ENCODE data around the gene ELAVL3.
"Not testable (repeated sequence)": the region's sequence is repeated elsewhere in the genome, so short reads cannot be mapped to it uniquely, and the experiment has no call there.

Gene ELAVL3

DNA sequence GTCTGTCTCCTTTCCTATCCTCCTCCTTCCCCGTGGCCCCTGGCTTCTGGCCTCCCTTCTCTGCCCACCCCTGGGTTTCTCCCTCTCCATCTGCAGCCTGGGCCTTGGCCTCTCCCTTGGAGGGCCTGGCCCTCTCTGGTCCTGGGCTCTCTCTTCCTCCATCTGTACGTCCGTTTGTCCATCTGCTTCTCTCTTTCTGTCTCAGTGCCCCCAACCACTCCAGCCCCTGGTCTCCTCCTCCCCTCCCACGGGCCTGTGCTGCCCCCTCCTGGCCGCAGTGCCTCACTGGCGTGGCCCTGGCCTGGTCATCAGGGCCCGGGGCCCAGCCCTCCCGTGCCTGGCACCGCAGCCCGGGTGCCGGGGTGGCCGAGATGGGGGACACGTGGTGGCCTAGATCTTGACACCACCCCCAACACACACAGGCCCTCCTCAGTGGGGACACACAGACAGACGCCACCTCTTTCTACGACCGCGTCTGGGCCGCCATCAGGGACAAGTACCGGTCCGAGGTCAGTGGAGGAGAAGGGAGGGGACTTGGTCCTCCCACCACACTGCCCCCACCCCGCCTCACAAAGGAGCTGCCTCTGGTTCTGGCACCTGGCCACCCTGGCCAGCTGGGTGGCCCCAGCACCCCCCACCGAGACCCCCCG, 34.1 kb downstream of the ELAVL3 start:
- Mint-ChIP-seq H3K4me1 (no peaks in the 10 kb centered on the region), H3K4me3 (no peak overlapping the region), H3K27ac (no peak overlapping the region), H3K9me3 (no peaks in the 10 kb centered on the region), H3K27me3 (no peaks in the 10 kb centered on the region), H3K36me3 (ENCODE audit: low read depth) (peaks cover 10% of the 10 kb centered on the region)
- DNase-seq (peak; percentile 60), ATAC-seq (no peak)

DNA sequence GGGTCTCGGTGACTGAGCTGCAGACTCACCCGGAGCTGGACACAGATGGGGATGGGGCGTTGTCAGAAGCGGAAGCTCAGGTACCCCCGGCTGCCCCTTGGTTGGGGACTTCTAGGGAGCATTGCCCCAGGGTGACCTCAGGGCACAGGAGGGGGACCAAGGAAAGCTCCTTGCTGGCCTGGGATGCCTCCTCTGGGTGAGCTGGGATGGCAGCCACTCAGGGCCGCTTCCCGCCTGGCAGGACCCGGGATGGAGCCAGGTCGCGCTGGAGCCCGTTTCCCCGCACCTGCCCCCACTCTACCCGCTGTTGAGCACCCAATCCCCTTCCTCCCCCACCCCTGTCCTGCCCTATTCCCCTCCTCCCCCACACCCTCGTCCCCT, 34.6 kb downstream of the ELAVL3 start:
- Mint-ChIP-seq H3K27me3 (no peaks in the 10 kb centered on the region), H3K4me1 (no peaks in the 10 kb centered on the region), H3K4me3 (no peak overlapping the region), H3K36me3 (ENCODE audit: low read depth) (peaks cover 13% of the 10 kb centered on the region), H3K9me3 (no peaks in the 10 kb centered on the region), H3K27ac (no peak overlapping the region)
- ATAC-seq (no peak), DNase-seq (no peak)

DNA sequence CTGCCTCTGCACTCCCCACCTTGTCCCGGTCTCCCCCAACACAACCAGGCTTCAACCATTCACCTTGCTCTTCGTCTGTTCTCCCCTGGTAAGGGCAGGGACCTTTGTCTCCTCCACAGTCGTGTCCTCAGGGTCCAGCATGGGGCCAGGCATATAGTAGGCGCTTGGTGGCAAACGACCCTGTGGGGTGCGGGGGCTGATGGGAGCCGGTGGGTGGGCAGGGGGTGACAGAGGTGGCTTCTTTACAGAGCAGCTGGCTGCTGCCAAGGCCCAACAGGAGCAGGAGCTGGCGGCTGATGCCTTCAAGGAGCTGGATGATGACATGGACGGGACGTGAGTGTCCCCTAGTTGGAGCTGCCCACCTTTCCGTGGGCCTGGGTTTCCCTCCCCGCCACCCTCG, 35.7 kb downstream of the ELAVL3 start:
- no peak overlapping the region for H3K27ac Mint-ChIP-seq
- H3K4me3 Mint-ChIP-seq: no peak overlapping the region
- peaks cover 23% of the 10 kb centered on the region for H3K36me3 Mint-ChIP-seq (ENCODE audit: low read depth)
- DNase-seq (no peak), ATAC-seq (no peak)
- no peaks in the 10 kb centered on the region for H3K27me3 Mint-ChIP-seq
- H3K9me3 Mint-ChIP-seq: no peaks in the 10 kb centered on the region
- H3K4me1 Mint-ChIP-seq: peaks cover 3% of the 10 kb centered on the region

DNA sequence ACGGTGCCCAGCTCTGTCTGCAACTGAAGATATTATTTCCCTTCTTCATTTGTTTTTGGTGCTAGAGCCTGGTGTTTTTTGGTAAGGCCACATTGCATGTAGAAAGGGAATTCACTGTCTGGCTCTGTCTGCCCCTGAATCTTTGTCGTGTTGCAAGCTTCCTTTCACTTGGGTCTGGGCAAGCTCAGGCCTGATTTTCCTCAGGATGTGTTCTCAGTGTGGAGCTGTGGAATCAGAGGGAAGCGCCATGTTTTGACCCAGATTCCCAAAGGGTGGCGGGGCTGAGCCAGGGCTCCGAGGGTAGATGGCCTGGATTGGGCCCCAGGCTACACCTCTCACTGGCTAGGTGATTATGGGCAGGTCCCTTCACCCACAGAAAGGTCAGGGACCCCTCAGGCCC, 36.8 kb downstream of the ELAVL3 start:
- no peak for DNase-seq
- no peaks in the 10 kb centered on the region for H3K27me3 Mint-ChIP-seq
- peaks cover 3% of the 10 kb centered on the region for H3K4me1 Mint-ChIP-seq
- ATAC-seq: no peak
- peaks cover 24% of the 10 kb centered on the region for H3K36me3 Mint-ChIP-seq (ENCODE audit: low read depth)
- no peak overlapping the region for H3K27ac Mint-ChIP-seq
- H3K4me3 Mint-ChIP-seq: no peak overlapping the region
- no peaks in the 10 kb centered on the region for H3K9me3 Mint-ChIP-seq

DNA sequence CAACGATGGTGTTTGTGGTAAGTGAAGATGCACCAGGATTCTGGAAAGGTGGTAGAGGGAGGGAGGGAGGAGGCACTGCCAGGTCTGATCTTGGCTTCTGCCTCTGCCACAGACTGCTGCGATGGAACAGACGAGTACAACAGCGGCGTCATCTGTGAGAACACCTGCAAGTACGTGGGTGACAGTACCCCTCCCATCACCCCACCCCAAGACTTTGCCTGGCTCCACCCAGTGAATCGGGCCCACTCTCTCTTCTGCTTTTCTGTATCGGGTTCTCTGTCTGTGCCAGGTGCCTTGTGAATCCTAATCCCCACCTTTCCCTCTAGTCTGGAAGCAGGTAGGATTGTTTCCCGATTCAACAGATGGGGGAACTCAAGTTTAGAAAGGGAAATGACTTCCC, 42.9 kb downstream of the ELAVL3 start:
- no peak for ATAC-seq

DNA sequence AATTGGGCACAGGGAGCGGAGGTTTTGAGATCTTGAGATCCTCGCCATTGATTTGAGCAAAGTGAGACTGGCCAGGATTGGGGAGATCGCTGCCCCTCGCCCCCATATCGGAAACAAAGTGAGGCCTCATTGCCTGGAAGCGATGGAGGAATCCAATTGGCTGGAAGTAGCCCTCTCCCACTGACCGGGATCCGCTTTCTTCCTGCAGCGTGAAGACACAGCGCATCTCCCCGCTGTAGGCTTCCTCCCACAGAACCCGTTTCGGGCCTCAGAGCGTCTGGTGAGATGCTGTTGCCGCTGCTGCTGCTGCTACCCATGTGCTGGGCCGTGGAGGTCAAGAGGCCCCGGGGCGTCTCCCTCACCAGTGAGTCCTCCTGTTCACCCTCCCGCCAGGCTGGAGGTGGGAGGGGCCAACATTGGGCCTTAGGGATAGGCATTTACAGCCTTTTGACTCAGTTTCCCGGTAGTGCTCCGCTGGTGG, 45.0 kb downstream of the ELAVL3 start:
- peak overlapping the region; percentile 99 for H3K4me3 Mint-ChIP-seq
- H3K4me1 Mint-ChIP-seq: peaks cover 31% of the 10 kb centered on the region
- peak overlapping the region; percentile 97 for H3K27ac Mint-ChIP-seq
- H3K27me3 Mint-ChIP-seq: peaks cover 3% of the 10 kb centered on the region
- no peaks in the 10 kb centered on the region for H3K9me3 Mint-ChIP-seq
- DNase-seq: peak; percentile 29
- no peak for ATAC-seq
- peaks cover 26% of the 10 kb centered on the region for H3K36me3 Mint-ChIP-seq (ENCODE audit: low read depth)

More for the DNA sequence above, 42.9 kb downstream of the ELAVL3 start:
- DNase-seq: no peak
- no peak overlapping the region for H3K27ac Mint-ChIP-seq
- H3K4me3 Mint-ChIP-seq: peak overlapping the region; percentile 43
- peaks cover 39% of the 10 kb centered on the region for H3K36me3 Mint-ChIP-seq (ENCODE audit: low read depth)
- H3K27me3 Mint-ChIP-seq: peaks cover 3% of the 10 kb centered on the region
- H3K4me1 Mint-ChIP-seq: peaks cover 32% of the 10 kb centered on the region
- no peaks in the 10 kb centered on the region for H3K9me3 Mint-ChIP-seq

DNA sequence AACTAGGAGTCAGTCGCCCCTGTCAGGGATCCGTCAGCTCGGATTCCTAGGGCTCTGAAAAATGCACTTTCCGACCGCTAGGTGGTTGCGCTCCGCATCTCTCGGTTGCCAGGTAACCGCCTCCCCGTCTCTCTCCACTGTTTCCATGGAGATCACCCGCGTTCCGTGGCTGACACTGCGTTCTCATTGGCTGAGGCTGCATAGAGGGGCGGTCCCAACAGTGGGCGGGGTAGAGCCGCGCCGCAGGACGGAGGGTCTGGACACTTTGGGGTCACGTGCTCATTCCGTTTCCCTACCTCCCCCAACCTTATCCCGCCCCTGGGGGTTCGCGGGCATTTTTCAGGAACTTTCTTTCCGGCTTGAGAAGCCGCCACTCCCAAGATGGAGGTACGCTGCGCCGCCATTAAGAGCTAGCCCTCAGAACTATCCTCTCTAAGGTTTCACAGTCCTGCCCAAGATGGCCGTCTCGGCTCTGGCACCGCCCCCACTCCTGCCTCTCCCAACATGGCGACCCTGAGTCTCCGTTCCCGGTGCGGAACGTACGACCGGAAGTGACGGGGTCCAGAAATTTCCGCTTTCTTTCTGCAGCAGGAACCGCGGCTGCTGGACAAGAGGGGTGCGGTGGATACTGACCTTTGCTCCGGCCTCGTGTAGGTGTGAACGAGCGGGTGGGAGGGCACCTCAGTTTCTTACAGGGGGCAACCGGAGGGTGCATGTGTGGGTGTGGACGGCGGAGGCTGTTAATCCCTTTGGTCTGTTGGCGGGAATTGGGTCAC, 45.6 kb downstream of the ELAVL3 start, which contains the start of the genes ODAD3 and PRKCSH:
ODAD3 (minus strand) TSS at position 65 of the 776 bp plus-strand sequence. CDS start 105 bp downstream, outside the sequence.
PRKCSH (plus strand) TSS at position 579 of the 776 bp plus-strand sequence. CDS start 483 bp downstream, outside the sequence.
- peak within 1 kb of the TSS; percentile 97 for H3K27ac Mint-ChIP-seq
- H3K36me3 Mint-ChIP-seq (ENCODE audit: low read depth): peaks cover 20% of the 10 kb centered on the region
- DNase-seq: peak; percentile 98
- H3K27me3 Mint-ChIP-seq: peaks cover 5% of the 10 kb centered on the region
- no peaks in the 10 kb centered on the region for H3K9me3 Mint-ChIP-seq
- H3K4me3 Mint-ChIP-seq: peak within 1 kb of the TSS; percentile 99
- peaks cover 29% of the 10 kb centered on the region for H3K4me1 Mint-ChIP-seq
- ATAC-seq: peak; percentile 94

DNA sequence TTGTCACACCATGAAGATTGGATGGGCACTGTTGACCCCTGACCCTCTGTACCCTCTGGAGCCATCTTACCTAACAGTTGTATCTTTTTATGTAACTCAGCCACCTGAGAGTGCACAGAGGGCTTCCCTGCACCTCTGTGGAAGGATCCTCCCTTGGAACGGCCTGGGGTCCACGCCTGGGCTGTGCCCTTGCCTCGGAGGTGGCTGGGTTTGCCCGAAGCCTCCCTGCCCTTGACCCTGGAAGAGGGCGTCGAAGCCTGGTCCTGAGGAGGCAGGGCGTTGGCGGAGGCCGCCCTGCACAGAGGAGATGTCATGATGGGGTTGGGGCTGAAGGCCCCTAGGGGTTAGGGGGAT, 46.2 kb downstream of the ELAVL3 start:
- H3K4me3 Mint-ChIP-seq: peak overlapping the region; percentile 99
- peaks cover 19% of the 10 kb centered on the region for H3K36me3 Mint-ChIP-seq (ENCODE audit: low read depth)
- DNase-seq (no peak), ATAC-seq (peak; percentile 14)
- H3K27ac Mint-ChIP-seq: peak overlapping the region; percentile 97
- H3K27me3 Mint-ChIP-seq: peaks cover 6% of the 10 kb centered on the region
- no peaks in the 10 kb centered on the region for H3K9me3 Mint-ChIP-seq
- H3K4me1 Mint-ChIP-seq: peaks cover 29% of the 10 kb centered on the region

DNA sequence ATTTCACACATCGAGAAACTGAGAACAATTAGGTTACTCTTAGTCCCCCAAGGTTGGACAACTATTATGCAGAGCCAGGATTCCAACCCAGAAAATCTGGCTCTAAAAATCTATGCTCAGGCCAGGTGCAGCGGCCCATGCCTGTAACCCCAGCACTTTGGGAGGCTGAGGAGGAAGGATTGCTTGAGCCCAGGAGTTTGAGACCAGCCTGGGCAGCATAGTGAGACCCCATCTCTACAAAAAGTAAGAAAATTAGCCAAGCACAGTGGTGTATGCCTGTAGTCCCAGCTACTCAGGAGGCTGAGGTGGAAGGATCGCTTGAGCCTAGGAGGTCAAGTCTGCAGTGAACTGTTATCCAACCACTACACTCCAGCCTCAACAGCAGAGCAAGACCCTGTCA, 47.3 kb downstream of the ELAVL3 start:
- H3K27me3 Mint-ChIP-seq, H3K9me3 Mint-ChIP-seq, H3K27ac Mint-ChIP-seq, H3K4me3 Mint-ChIP-seq, DNase-seq, ATAC-seq: not testable (repeated sequence)
- peaks cover 29% of the 10 kb centered on the region for H3K4me1 Mint-ChIP-seq
- peaks cover 16% of the 10 kb centered on the region for H3K36me3 Mint-ChIP-seq (ENCODE audit: low read depth)

DNA sequence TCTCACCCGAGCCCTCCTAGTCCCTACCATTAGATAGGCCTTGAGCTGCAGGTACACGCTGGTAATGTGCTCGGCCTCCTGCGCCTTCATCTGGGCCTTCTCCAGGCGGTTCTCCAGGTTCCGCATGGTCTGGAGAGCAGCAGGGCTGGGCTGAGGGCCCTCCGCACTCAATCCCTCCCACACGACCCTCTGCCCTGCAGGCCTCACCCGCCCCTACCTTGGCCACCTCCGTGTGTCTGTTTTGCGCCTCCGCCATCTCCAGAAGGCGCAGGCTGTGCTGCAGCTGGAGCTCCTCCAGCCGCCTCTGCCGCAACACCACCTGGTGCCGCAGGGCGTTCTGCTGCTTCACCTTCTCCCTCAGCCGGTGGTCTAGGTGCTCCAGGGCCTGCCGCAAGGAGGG, 54.2 kb downstream of the ELAVL3 start:
- no peak for DNase-seq
- H3K4me3 Mint-ChIP-seq: no peak overlapping the region
- ATAC-seq: no peak
- no peak overlapping the region for H3K27ac Mint-ChIP-seq
- no peaks in the 10 kb centered on the region for H3K9me3 Mint-ChIP-seq
- H3K4me1 Mint-ChIP-seq: peaks cover 21% of the 10 kb centered on the region
- peaks cover 23% of the 10 kb centered on the region for H3K27me3 Mint-ChIP-seq
- H3K36me3 Mint-ChIP-seq (ENCODE audit: low read depth): no peaks in the 10 kb centered on the region

DNA sequence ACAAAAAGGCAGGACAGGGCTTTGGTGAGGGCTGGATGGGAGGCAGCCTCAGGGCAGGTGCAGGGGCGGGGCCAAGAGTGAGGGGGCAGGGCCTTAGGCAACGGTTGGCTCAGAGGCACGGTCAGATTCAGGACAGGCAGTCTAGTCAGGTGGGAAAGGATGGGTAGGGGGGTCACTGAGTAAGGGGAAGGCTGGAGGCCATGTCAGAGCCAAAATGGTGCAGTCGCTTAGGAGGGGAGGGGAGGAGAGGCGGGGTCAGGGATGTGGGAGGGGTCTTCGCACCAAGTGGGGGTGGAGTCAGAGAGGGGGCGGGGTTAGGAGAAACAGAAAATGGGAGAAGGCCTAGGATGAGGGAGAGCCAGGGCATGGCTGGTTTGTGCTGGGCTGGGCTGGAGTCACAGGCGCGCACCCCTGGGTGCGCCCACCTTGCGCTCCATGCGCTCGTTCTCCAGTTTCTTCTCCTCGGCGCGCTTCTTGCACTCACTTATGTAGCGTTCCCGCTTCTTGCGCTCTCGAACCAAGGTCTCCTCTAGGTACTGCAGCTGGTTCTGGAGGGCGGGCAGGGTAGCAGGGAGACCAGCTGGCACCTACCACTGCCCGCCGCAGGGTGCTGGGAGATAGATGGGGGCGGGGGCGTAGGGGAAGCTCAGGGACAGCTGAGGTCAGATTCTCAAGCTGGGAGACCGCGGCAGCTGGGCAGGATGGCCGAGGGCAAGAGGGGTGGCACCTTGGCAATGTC, 55.0 kb downstream of the ELAVL3 start:
- H3K27ac Mint-ChIP-seq: no peak overlapping the region
- H3K9me3 Mint-ChIP-seq: no peaks in the 10 kb centered on the region
- H3K4me3 Mint-ChIP-seq: no peak overlapping the region
- peaks cover 31% of the 10 kb centered on the region for H3K27me3 Mint-ChIP-seq
- peaks cover 29% of the 10 kb centered on the region for H3K4me1 Mint-ChIP-seq
- ATAC-seq (no peak), DNase-seq (no peak)
- H3K36me3 Mint-ChIP-seq (ENCODE audit: low read depth): no peaks in the 10 kb centered on the region

DNA sequence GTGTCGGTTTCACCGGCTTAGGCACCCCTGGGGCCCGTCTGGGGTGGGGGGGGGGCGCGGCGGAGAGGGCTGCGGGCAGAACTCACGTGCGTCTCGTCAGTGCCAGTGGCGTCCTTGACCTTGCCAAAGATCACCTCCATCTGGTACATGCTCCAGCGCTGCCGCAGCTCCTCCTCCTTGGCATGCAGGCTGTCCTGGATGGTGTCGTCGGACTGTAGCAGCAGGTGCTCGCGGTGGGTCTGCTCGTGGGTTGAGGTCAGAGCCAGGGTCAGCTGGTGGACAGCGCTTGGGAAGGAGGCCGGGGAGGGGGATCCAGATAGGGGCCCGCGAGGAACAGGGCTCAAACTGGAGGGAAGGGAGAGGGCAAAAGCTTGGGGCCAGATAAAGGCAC, 57.1 kb downstream of the ELAVL3 start:
- no peak overlapping the region for H3K27ac Mint-ChIP-seq
- H3K27me3 Mint-ChIP-seq: peaks cover 45% of the 10 kb centered on the region
- DNase-seq (no peak), ATAC-seq (no peak)
- no peaks in the 10 kb centered on the region for H3K36me3 Mint-ChIP-seq (ENCODE audit: low read depth)
- H3K4me3 Mint-ChIP-seq: no peak overlapping the region
- peaks cover 35% of the 10 kb centered on the region for H3K4me1 Mint-ChIP-seq
- H3K9me3 Mint-ChIP-seq: no peaks in the 10 kb centered on the region

DNA sequence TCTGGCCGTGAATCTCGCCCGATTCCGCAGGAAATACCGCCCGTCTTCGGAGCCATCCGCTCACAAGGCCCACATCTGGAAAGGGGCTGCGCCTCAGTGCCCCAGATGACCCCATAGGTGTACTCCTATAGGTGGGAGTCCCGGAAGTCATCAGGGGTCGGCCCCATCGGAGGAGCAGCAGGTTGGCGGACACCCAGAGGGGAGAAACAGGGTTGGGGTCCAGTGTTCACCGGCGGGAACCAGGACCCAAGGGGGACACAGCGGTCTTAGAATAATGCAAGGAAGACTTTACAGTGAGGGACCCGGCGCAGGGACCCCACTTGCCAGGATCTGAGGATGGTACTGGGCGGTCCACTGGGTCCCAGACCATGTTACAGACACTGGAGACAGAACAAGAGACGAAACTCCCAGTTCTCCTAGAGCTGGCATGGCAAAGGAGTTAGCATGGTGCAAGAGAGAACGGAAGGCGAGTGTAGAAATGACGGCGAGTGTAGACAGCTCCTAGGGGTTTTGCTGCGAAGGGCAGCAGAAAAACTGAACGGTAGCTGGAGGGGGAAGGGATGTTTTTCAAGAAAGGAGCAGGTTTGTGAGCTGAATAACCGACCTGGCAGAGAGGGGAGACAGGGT, 57.6 kb downstream of the ELAVL3 start:
- no peaks in the 10 kb centered on the region for H3K36me3 Mint-ChIP-seq (ENCODE audit: low read depth)
- peaks cover 35% of the 10 kb centered on the region for H3K4me1 Mint-ChIP-seq
- no peak for DNase-seq
- no peak overlapping the region for H3K27ac Mint-ChIP-seq
- H3K9me3 Mint-ChIP-seq: no peaks in the 10 kb centered on the region
- ATAC-seq: no peak
- H3K4me3 Mint-ChIP-seq: no peak overlapping the region
- peaks cover 50% of the 10 kb centered on the region for H3K27me3 Mint-ChIP-seq

Data from activated naive CD8-positive, alpha-beta T cell treated with anti-CD3 and anti-CD28 coated beads, Interleukin-2, amount 50 U/mL, for 24 hours (primary cell).